ENCODE data around the gene PPP4C. TPM values are rescaled to one million over a fixed set of nuclear protein-coding genes. Genes with fewer than 3 reads are reported as not detected.
"Not testable (repeated sequence)": the region's sequence is repeated elsewhere in the genome, so short reads cannot be mapped to it uniquely, and the experiment has no call there.

The PPP4C gene
- total RNA-seq, 1 donor from 2014 or later, result 68.9 TPM

GRCh38 chr16:30040221-30040620 lies 35.6 kb upstream of the PPP4C start:
- Histone ChIP-seq H3K36me3 (no peaks in the 10 kb centered on the region), H3K27me3 (ENCODE audit: low read depth) (peaks cover 14% of the 10 kb centered on the region), H3K4me3 (no peak overlapping the region), H3K4me1 (no peaks in the 10 kb centered on the region), H3K9me3 (no peaks in the 10 kb centered on the region), H3K27ac (no peak overlapping the region)
- ATAC-seq, result no peak
- intact Hi-C loops (cut with DNase I), result no loop called here
- no peak for DNase-seq
- TF ChIP-seq, protein P1, sequence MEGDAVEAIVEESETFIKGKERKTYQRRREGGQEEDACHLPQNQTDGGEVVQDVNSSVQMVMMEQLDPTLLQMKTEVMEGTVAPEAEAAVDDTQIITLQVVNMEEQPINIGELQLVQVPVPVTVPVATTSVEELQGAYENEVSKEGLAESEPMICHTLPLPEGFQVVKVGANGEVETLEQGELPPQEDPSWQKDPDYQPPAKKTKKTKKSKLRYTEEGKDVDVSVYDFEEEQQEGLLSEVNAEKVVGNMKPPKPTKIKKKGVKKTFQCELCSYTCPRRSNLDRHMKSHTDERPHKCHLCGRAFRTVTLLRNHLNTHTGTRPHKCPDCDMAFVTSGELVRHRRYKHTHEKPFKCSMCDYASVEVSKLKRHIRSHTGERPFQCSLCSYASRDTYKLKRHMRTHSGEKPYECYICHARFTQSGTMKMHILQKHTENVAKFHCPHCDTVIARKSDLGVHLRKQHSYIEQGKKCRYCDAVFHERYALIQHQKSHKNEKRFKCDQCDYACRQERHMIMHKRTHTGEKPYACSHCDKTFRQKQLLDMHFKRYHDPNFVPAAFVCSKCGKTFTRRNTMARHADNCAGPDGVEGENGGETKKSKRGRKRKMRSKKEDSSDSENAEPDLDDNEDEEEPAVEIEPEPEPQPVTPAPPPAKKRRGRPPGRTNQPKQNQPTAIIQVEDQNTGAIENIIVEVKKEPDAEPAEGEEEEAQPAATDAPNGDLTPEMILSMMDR (IDR thresholded peaks at IDR 0.05), result no peak

GRCh38 chr16:30040690-30041089 lies 35.1 kb upstream of the PPP4C start:
- H3K4me3 ChIP-seq; DNase-seq; intact Hi-C loops (cut with DNase I); H3K27ac ChIP-seq; H3K9me3 ChIP-seq; H3K4me1 ChIP-seq; H3K36me3 ChIP-seq; ATAC-seq: not testable (repeated sequence)
- peaks cover 13% of the 10 kb centered on the region for H3K27me3 ChIP-seq (ENCODE audit: low read depth)

DNA sequence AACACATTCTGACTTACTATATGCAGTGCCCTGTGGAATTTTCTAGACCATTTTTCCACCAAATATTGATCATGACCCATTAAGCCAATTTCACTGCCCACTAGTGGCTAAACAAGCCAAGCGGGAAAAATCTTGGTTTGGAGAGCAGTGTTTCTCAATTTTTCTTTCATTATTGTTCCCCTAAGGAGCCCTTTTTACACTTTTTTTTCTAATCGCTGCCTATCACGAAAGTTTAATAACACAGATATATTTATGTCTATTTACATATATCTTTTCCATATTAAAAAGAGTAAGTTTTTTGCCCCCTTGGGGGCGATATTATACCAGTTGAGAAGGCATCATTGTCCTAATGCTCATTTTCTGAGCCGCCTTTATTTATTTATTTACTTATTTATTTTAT lies 34.0 kb upstream of the PPP4C start:
- no peak for DNase-seq
- TF ChIP-seq, protein P1 (IDR thresholded peaks at IDR 0.05), result peak; percentile 49
- Histone ChIP-seq H3K27me3 (ENCODE audit: low read depth) (peaks cover 15% of the 10 kb centered on the region), H3K9me3 (no peaks in the 10 kb centered on the region), H3K4me1 (no peaks in the 10 kb centered on the region), H3K36me3 (no peaks in the 10 kb centered on the region), H3K4me3 (no peak overlapping the region), H3K27ac (no peak overlapping the region)
- intact Hi-C loops (cut with DNase I), result no loop called here
- no peak for ATAC-seq

- TF ChIP-seq, protein P1 (IDR thresholded peaks at IDR 0.05), result no peak
- H3K27ac ChIP-seq, result no peak overlapping the region
- no peaks in the 10 kb centered on the region for H3K4me1 ChIP-seq
- intact Hi-C loops (cut with DNase I), result no loop called here
- no peak for ATAC-seq
- H3K36me3 ChIP-seq, result no peaks in the 10 kb centered on the region
- H3K4me3 ChIP-seq, result no peak overlapping the region
- DNase-seq, result no peak
- no peaks in the 10 kb centered on the region for H3K9me3 ChIP-seq
- peaks cover 6% of the 10 kb centered on the region for H3K27me3 ChIP-seq (ENCODE audit: low read depth)
These were observed 29.6 kb upstream of the PPP4C start for GRCh38 chr16:30046178-30046577.

GRCh38 chr16:30046588-30046987 lies 29.2 kb upstream of the PPP4C start:
- ATAC-seq, result no peak
- no peaks in the 10 kb centered on the region for H3K36me3 ChIP-seq
- H3K4me1 ChIP-seq, result no peaks in the 10 kb centered on the region
- H3K4me3 ChIP-seq, result no peak overlapping the region
- H3K27ac ChIP-seq, result no peak overlapping the region
- H3K27me3 ChIP-seq (ENCODE audit: low read depth), result peaks cover 6% of the 10 kb centered on the region
- intact Hi-C loops (cut with DNase I), result no loop called here
- H3K9me3 ChIP-seq, result no peaks in the 10 kb centered on the region
- no peak for DNase-seq
- TF ChIP-seq, protein P1 (IDR thresholded peaks at IDR 0.05), result no peak

GRCh38 chr16:30049871-30050270 lies 25.9 kb upstream of the PPP4C start:
- Histone ChIP-seq H3K36me3 (no peaks in the 10 kb centered on the region), H3K27me3 (ENCODE audit: low read depth) (peaks cover 6% of the 10 kb centered on the region), H3K9me3 (no peaks in the 10 kb centered on the region), H3K4me3 (no peak overlapping the region), H3K4me1 (peaks cover 15% of the 10 kb centered on the region), H3K27ac (no peak overlapping the region)
- TF ChIP-seq, protein P1 (IDR thresholded peaks at IDR 0.05), result no peak
- ATAC-seq (no peak), DNase-seq (no peak)
- intact Hi-C loops (cut with DNase I), result no loop called here
